GM15510 (cell line): ENCODE results near the gene SFPQ.

Experiments used
- POLR2A ChIP-seq: IDR thresholded peaks from 3 replicates; pipeline ENCODE4 v1.6.1; 2011; ENCODE audit warnings: borderline replicate concordance; ENCODE audit not compliant: insufficient read length; ENCODE audit errors: extremely low read depth

The SFPQ gene

DNA sequence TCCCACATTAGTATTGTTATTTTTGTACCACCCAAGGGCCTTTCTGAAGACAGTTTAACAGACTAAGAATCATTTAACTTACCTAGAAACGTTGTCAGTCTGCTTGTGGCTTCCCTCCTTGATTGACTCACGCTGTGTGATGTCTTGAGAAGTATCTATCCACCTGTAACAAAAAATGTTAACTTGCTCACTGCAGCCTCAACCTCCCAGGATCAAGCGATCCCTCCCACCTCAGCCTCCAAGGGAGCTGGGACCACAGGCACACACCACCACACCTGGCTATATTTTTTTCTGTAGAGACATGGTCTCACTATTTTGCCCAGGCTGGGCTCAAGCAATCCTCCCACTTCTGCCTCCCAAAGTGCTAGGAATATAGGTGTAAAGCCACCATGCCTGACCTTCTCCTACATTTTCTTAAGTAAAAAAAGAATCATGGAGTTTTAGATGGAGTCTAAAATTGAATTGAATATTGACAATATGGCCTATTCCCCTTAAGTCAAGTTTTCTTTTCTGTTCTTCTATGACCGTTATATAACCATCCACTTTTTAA lies 15.6 kb downstream of the SFPQ start:
- TF ChIP-seq POLR2A: no peak

DNA sequence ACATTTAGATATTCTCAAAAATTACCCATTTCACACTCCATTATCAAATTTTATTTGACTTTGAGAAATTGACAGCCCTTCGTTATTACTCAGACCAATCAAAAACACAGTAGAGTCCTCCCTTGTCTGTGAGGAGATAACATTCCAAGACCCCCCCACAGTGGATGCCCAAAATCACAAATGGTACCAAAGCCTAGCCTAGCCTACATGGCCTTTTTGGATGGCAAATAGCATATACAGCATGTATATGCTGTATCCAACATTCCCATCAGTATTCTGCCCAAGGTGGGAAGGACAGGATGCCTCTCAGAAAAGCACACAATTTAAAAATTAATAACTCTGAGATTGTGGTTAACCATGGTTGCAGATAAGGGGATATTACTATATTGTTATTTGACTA lies 17.3 kb downstream of the SFPQ start:
- TF ChIP-seq POLR2A: no peak

GRCh38 chr1:35175098-35175576 lies 17.8 kb downstream of the SFPQ start:
- no peak for TF ChIP-seq POLR2A

DNA sequence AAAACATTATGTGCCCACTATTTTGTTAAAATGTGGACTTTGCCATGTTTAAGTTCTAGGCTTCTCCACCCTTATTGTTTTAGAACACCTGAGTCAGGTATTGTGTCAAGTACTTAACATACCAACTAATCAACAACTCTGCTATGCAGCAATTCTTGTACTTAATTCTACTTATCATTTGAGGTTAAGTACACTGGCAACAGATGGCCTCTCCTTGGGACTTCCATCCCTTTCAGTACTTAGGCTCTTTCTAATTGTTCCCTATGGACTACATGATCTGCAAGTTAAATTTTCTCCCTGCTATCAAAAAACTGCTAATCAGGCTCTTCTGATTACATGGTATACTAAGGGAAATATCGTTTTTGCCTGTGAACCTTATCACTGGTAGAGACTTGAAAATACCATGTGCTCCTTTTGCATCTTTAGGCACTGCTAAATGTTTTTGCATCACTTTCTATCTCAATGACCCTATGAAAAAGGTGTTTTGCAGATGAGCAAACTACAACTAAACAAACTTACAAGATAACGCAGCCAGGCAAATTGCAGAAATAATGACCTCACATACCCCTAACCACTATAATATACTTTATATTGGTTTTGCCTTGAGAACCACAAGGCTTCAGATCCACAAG lies 18.9 kb downstream of the SFPQ start:
- no peak for TF ChIP-seq POLR2A

DNA sequence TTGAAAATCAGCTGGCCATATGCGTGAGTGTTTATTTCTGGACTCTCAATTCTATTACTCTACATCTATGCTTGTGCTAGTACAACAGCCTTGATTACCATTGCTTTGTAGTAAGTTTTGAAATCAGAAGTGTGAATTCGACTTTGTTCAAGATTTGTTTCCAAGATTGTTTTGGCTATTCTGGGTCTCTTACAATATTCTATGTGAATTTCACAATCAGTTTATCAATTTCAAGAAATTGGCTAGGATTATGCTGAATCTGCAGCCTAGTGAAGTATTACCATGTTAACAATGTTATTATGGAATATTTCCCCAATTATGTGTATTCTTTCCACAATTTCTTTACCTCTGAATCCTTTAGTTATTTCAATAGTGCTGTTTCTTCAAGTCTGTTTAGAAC lies 19.5 kb downstream of the SFPQ start:
- TF ChIP-seq POLR2A: no peak

DNA sequence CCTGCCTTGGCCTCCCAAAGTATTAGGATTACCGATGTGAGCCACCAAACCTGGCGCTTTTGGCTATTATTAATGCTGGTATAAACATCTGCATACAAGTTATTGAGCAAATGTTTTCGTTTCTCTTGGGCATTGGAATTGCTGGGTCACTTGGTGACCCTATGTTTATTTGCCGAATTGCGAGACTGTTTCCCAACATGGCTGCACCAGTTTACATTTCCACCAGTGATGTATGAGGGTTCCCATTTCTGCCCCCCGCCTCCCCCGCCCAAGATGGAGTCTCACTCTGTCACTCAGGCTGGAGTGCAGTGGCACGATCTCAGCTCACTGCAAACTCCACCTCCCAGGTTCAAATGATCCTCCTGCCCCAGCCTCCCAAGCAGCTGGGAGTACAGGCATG lies 20.9 kb downstream of the SFPQ start:
- no peak for TF ChIP-seq POLR2A

- no peak for TF ChIP-seq POLR2A
Measured at GRCh38 chr1:35171579-35171978, 21.4 kb downstream of the SFPQ start.

DNA sequence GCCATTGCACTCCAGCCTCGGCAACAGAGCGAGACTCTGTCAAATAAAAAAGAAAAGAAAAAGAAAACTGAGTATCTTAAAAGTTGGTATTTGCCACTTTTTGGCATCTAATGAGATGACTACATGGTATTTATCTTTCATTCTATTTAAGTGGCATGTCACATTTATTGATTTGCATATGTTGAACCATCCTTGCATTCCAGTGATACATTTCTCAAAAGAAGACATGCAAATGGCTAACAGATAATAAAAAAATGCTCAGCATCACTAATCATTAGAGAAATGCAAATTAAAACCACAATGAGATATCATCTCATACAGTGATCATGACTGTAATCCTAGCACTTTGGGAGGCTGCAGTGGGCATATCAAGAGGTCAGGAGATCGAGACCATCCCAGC lies 28.1 kb downstream of the SFPQ start:
- TF ChIP-seq POLR2A: no peak

DNA sequence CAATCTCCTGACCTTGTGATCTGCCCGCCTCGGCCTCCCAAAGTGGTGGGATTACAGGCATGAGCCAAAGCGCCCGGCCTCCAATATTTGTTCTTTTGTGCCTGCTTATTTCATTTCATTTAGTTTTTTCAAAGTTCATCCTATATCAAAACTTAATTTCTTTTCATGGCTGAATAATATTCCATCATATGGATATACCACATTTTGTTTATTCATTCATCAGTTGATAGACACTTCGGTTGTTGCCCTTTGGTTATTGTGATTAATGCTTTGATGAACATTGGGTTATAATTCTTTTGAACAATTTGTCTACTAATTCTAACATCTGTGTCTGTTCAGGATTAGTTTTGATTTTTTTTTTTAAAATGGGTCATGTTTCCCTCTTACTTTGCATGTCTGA lies 41.7 kb downstream of the SFPQ start:
- TF ChIP-seq POLR2A: no peak

- no peak for TF ChIP-seq POLR2A
Measured at GRCh38 chr1:35143737-35144508, 49.0 kb downstream of the SFPQ start.

DNA sequence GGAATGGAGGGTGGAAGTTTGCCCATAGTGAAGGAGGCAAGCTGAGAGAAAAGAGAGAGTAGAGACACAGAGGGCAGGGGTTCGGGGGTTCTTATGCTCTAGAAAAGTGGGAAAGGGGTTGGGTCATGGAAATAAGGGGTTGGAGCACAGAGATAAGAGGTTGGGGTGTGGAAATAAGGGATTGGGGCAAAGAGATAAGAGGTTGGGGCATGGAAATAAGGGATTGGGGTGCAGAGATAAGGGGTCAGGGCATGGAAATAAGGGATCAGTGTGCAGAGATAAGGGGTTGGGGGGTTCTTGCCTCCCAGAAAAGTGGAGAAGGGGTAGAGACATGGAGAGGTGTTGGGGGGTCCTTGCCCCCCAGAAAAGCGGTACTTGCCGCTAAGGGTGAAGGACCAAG lies 56.2 kb downstream of the SFPQ start:
- TF ChIP-seq POLR2A: no peak
